GM12878 (cell line): ENCODE measurements around the gene PGR. TPM values are rescaled to one million over a fixed set of nuclear protein-coding genes. Genes with fewer than 3 reads are reported as not detected.

ENCODE experiments used
- ATAC-seq: fragments of 200-7000 bp; cut with Tn5 transposase; 3 replicates; pipeline ENCODE4 v1.9.1; 2020; ENCODE audit warnings: mild to moderate bottlenecking, moderate library complexity
- BruUV-seq: library from RNA; stranded (reverse); fragments of 400-500 nt; replicated peaks from 2 replicates; lab custom pipeline; 2021; lab: Mats Ljungman, UMichigan
- CTCF ChIA-PET: fragments of 300-600 bp; sonication (Branson Sonifier 250); formaldehyde crosslinking; extraction: SDS; loops from one replicate; lab custom pipeline; 2021; ENCODE audit warnings: inconsistent platforms; lab: Yijun Ruan, JAX
- POLR2A ChIA-PET: fragments of 350-600 bp; formaldehyde crosslinking; extraction: SDS; loops from one replicate; lab custom pipeline; 2021; ENCODE audit warnings: inconsistent platforms; lab: Charles Lee
- RAD21 ChIA-PET: fragments of 300-600 bp; sonication (Branson Sonifier 250); formaldehyde crosslinking; loops from one replicate; lab custom pipeline; 2023; ENCODE audit warnings: antibody characterized with exemption; ENCODE audit not compliant: unreplicated experiment; lab: Charles Lee
- SMC1A ChIA-PET: fragments of 300-600 bp; sonication (Branson Sonifier 250); formaldehyde crosslinking; loops from one replicate; lab custom pipeline; 2023; ENCODE audit not compliant: unreplicated experiment, uncharacterized antibody; lab: Charles Lee
- DNase-seq: peaks from one replicate; pipeline ENCODE4 v3.0.0-alpha.2; 2011; ENCODE audit warnings: low read depth, low spot score
- FAIRE-seq: peaks from 3 replicates; lab custom pipeline; 2011; peaks lifted over from hg19 to GRCh38; lab: Jason Lieb, UNC
- H2AFZ ChIP-seq: 2 replicates; pipeline ENCODE4 v1.6.0; 2011; ENCODE audit warnings: low read depth, low read length, control low read depth; ENCODE audit not compliant: control insufficient read depth
- H3K27ac ChIP-seq: 2 replicates; pipeline ENCODE4 v1.5.1; 2011; ENCODE audit warnings: control low read depth; ENCODE audit not compliant: control insufficient read depth, insufficient read depth
- H3K27me3 ChIP-seq, 2 experiments: replicated peaks in 1 of 2; 2 replicates each; pipeline versions ENCODE4 v1.6.0 to v1.6.1; 2011; ENCODE audit warnings: low read length in 1 of 2; ENCODE audit not compliant: control insufficient read depth in 2 of 2, insufficient read depth in 2 of 2
- H3K36me3 ChIP-seq, 2 experiments: 2 replicates each; pipeline ENCODE4 v1.5.1; 2011; ENCODE audit warnings: low read length in 1 of 2; ENCODE audit not compliant: control insufficient read depth in 2 of 2, insufficient read depth in 2 of 2
- H3K4me1 ChIP-seq: 2 replicates; pipeline ENCODE4 v1.6.1; 2011; ENCODE audit warnings: mild to moderate bottlenecking, low read length, moderate library complexity, mixed read lengths; ENCODE audit not compliant: control insufficient read depth, insufficient read depth
- H3K4me2 ChIP-seq: 2 replicates; pipeline ENCODE4 v1.6.0; 2011; ENCODE audit warnings: control low read depth; ENCODE audit not compliant: control insufficient read depth, insufficient read depth
- H3K4me3 ChIP-seq: fragments of 200-600 bp; sonication (generic); 2 replicates; pipeline ENCODE4 v1.5.1; 2016
- H3K79me2 ChIP-seq: 2 replicates; pipeline ENCODE4 v1.6.0; 2011; ENCODE audit warnings: low read length; ENCODE audit not compliant: control insufficient read depth, insufficient read depth
- H3K9ac ChIP-seq: 2 replicates; pipeline ENCODE4 v1.8.0; 2011; ENCODE audit warnings: low read length, control low read depth, mixed read lengths; ENCODE audit not compliant: control insufficient read depth, insufficient read depth
- H3K9me3 ChIP-seq: replicated peaks from 3 replicates; pipeline ENCODE4 v1.5.1; 2011; ENCODE audit warnings: mild to moderate bottlenecking, low read length; ENCODE audit not compliant: control insufficient read depth, insufficient read depth
- H4K20me1 ChIP-seq: 2 replicates; pipeline ENCODE4 v1.6.0; 2011; ENCODE audit not compliant: control insufficient read depth, insufficient read depth
- ASH2L ChIP-seq: fragments of 300-600, 200-600 bp; sonication (generic); IDR thresholded peaks from 2 replicates; pipeline ENCODE4 v1.6.1; 2017; ENCODE audit warnings: low read depth, mild to moderate bottlenecking, borderline replicate concordance
- CBX3 ChIP-seq: fragments of 200-600 bp; sonication (generic); IDR thresholded peaks from 2 replicates; pipeline ENCODE4 v1.6.1; 2016; ENCODE audit warnings: low read depth, borderline replicate concordance
- CBX5 ChIP-seq: sonication (generic); IDR thresholded peaks from 2 replicates; pipeline ENCODE4 v1.6.1; 2016; ENCODE audit warnings: low read depth, moderate library complexity, mild to moderate bottlenecking, inconsistent platforms
- MEF2A ChIP-seq: IDR thresholded peaks from 2 replicates; pipeline ENCODE4 v1.6.1; 2011; ENCODE audit warnings: low read depth, mild to moderate bottlenecking, low read length, moderate library complexity; ENCODE audit not compliant: insufficient read depth
- MXI1 ChIP-seq: fragments of 150-350 bp; IDR thresholded peaks from 2 replicates; pipeline ENCODE4 v1.6.1; 2011; ENCODE audit warnings: low read depth, mild to moderate bottlenecking, inconsistent platforms, low read length, improper control_type of control experiment
- SIN3A ChIP-seq: IDR thresholded peaks from 2 replicates; pipeline ENCODE4 v1.6.1; 2012; ENCODE audit warnings: low read depth, low read length, improper control_type of control experiment
- SMAD1 ChIP-seq: fragments of 450-650 bp; IDR thresholded peaks from 2 replicates; pipeline ENCODE4 v1.6.1; 2018; ENCODE audit warnings: mild to moderate bottlenecking, low read depth; ENCODE audit not compliant: partially characterized antibody
- ZNF384 ChIP-seq: IDR thresholded peaks from 2 replicates; pipeline ENCODE4 v1.6.1; 2012; ENCODE audit warnings: low read depth, mild to moderate bottlenecking, low read length, improper control_type of control experiment, borderline replicate concordance
- WGBS: methylation state at CpG from one replicate; pipeline ENCODE4 v1.1.6; 2016; ENCODE audit warnings: low lambda C conversion rate; ENCODE audit not compliant: insufficient replicate concordance, insufficient coverage; ENCODE audit errors: missing lambda C conversion rate; 5-methylcytosine and 5-hydroxymethylcytosine counted together
- in situ Hi-C: fragments of 300-500 bp; cut with MboI; formaldehyde crosslinking; loops from 9 replicates; pipeline ENCODE4 v1.14.3; 2018; ENCODE audit warnings: mixed read lengths
- intact Hi-C: fragments of 100-400 bp; cut with micrococcal nuclease; formaldehyde crosslinking; loops from one replicate; pipeline ENCODE4 v1.14.2; 2022; ENCODE audit not compliant: unreplicated experiment
- polyA plus RNA-seq, 11 experiments: library from polyadenylated mRNA; depleted of rRNA in 4 of 11; unstranded in 6 of 11; stranded (reverse) in 5 of 11; fragments of >200 nt; fragmentation: Nextera tagmentation in 4 of 11; fragmentation: Illumina TruSeq in 1 of 11; extraction: Ambion mirVana in 4 of 11; extraction: Trizol in 1 of 11; gene quantifications; 1 replicate in 1 of 11; 2 replicates in 10 of 11; pipeline versions ENCODE4 v1.2.1 to v1.2.3, GENCODE V29; 2011 to 2016; ENCODE audit warnings: inconsistent platforms in 2 of 11, missing spikeins in 2 of 11, low read depth in 1 of 11
- total RNA-seq, 4 experiments: library from RNA; depleted of rRNA in 3 of 4; stranded (reverse); fragments of >200 nt in 3 of 4; fragmentation: Illumina TruSeq in 1 of 4; extraction: Trizol in 1 of 4; gene quantifications; 2 replicates each; pipeline versions ENCODE4 v1.2.1 to v1.2.3, GENCODE V29; 2013 to 2021
- TF ChIP-seq, protein P1 (sequence below): fragments of 450-650 bp; IDR thresholded peaks from 2 replicates; pipeline ENCODE4 v1.6.1; 2018; ENCODE audit warnings: mild to moderate bottlenecking, low read depth, moderate library complexity; ENCODE audit not compliant: partially characterized antibody

Gene PGR
- total and polyA plus RNA-seq, 10 of the 15 experiments (the other 5 are each of a cell fraction or from before 2014, with no cell fraction given): 0.01 TPM; not detected in 9

DNA sequence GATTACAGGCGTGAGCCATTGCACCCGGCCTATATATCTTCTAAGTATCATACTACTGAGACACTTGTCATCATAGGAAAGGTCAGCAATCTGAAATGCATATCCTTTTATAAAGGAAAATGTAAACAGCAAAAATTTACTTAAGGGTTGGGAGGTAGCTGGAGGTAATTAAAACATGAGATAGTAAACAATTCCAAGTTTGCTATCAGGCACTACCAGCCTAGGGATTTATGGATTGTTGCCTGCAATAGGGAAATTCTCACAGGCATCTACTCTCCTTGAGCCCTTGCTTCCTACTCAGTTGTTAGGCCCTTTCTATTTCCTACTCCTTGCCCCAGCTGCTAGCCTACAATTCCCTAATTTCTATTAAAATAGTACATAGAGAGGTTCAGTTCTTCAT is 16.1 kb downstream of the PGR start:
- ChIA-PET RAD21 (no interaction called here), CTCF (no interaction called here), POLR2A (no interaction called here), SMC1A (no interaction called here)
- FAIRE-seq (no peak), ATAC-seq (no peak), DNase-seq (no peak)
- no TSS peak for BruUV-seq
- Histone ChIP-seq H3K4me1 (no peaks in the 10 kb centered on the region), H4K20me1 (no peaks in the 10 kb centered on the region), H3K4me2 (no peak overlapping the region), H2AFZ (no peak overlapping the region), H3K9ac (no peak overlapping the region), H3K9me3 (no peaks in the 10 kb centered on the region), H3K27me3 (no peaks in the 10 kb centered on the region), H3K36me3 (no peaks in the 10 kb centered on the region), H3K27ac (no peak overlapping the region), H3K79me2 (no peaks in the 10 kb centered on the region), H3K4me3 (no peak overlapping the region)
- TF ChIP-seq CBX5 (no peak), SIN3A (no peak), CBX3 (no peak), SMAD1 (no peak)
- TF ChIP-seq, protein P1, sequence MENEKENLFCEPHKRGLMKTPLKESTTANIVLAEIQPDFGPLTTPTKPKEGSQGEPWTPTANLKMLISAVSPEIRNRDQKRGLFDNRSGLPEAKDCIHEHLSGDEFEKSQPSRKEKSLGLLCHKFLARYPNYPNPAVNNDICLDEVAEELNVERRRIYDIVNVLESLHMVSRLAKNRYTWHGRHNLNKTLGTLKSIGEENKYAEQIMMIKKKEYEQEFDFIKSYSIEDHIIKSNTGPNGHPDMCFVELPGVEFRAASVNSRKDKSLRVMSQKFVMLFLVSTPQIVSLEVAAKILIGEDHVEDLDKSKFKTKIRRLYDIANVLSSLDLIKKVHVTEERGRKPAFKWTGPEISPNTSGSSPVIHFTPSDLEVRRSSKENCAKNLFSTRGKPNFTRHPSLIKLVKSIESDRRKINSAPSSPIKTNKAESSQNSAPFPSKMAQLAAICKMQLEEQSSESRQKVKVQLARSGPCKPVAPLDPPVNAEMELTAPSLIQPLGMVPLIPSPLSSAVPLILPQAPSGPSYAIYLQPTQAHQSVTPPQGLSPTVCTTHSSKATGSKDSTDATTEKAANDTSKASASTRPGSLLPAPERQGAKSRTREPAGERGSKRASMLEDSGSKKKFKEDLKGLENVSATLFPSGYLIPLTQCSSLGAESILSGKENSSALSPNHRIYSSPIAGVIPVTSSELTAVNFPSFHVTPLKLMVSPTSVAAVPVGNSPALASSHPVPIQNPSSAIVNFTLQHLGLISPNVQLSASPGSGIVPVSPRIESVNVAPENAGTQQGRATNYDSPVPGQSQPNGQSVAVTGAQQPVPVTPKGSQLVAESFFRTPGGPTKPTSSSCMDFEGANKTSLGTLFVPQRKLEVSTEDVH: no peak
- in situ Hi-C loops (no loop called here), intact Hi-C loops (no loop called here)
- 11% methylated on average over 2 of the region's 2 CpGs for WGBS

DNA sequence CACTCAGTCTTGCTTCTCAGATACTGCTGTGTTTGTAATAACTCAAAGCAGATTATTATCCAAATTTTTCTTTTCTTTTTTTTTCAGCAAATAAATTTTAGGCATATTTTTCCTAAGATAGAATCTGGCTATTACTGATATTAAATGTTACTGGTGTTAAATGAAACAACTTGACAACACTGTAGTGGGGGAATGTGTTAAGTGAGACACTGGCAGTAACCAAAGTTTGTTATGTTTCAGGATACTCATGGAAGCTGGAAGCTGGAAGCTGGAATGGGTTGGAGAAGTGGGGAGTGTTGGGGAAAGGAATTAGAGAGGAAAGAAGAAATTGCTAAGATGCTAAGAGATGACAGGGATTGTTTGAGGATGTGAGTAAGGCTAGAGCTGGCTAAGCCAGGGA is 24.9 kb downstream of the PGR start:
- no peak for TF ChIP-seq ASH2L
- no peak for TF ChIP-seq MXI1
- no peak for TF ChIP-seq MEF2A
- TF ChIP-seq ZNF384: no peak
- TF ChIP-seq, all 136 proteins: peak for 0
- ChIA-PET RAD21 (no interaction called here), POLR2A (no interaction called here), CTCF (no interaction called here), SMC1A (no interaction called here)
- Histone ChIP-seq H3K79me2 (no peaks in the 10 kb centered on the region), H3K9ac (no peak overlapping the region), H4K20me1 (no peaks in the 10 kb centered on the region), H3K9me3 (no peaks in the 10 kb centered on the region), H3K4me2 (no peak overlapping the region), H3K4me1 (no peaks in the 10 kb centered on the region), H3K36me3 (no peaks in the 10 kb centered on the region), H3K4me3 (no peak overlapping the region), H3K27me3 (no peaks in the 10 kb centered on the region), H3K27ac (no peak overlapping the region), H2AFZ (no peak overlapping the region)
- no TSS peak for BruUV-seq
- ATAC-seq: no peak
- in situ Hi-C loops: no loop called here
- intact Hi-C loops: no loop called here
- FAIRE-seq: no peak
- no peak for DNase-seq
